Measurements from ENCODE around the gene EBI3.

EBI3 gene

GRCh38 chr19:4196009-4196408 is 33.3 kb upstream of the EBI3 start:
- H3K4me3 ChIP-seq (ENCODE audit: low read depth, low read length), result no peak overlapping the region
- TF ChIP-seq CTCF (IDR thresholded peaks at IDR 0.05; ENCODE audit: low read depth, low read length), result no peak
- no peak for DNase-seq (ENCODE audit: low read depth, low spot score)
- in situ Hi-C loops (cut with HindIII; ENCODE audit: low sequenced_read_pairs), result no loop called here

- H3K4me3 ChIP-seq (ENCODE audit: low read depth, low read length), result no peak overlapping the region
- TF ChIP-seq CTCF (IDR thresholded peaks at IDR 0.05; ENCODE audit: low read depth, low read length), result no peak
- in situ Hi-C loops (cut with HindIII; ENCODE audit: low sequenced_read_pairs), result no loop called here
- no peak for DNase-seq (ENCODE audit: low read depth, low spot score)
These were observed 32.7 kb upstream of the EBI3 start for GRCh38 chr19:4196587-4197148.

- TF ChIP-seq CTCF (IDR thresholded peaks at IDR 0.05; ENCODE audit: low read depth, low read length), result no peak
- H3K4me3 ChIP-seq (ENCODE audit: low read depth, low read length), result no peak overlapping the region
- DNase-seq (ENCODE audit: low read depth, low spot score), result no peak
- in situ Hi-C loops (cut with HindIII; ENCODE audit: low sequenced_read_pairs), result no loop called here
These were observed 32.1 kb upstream of the EBI3 start for GRCh38 chr19:4197228-4197624.

- H3K4me3 ChIP-seq (ENCODE audit: low read depth, low read length), result no peak overlapping the region
- no peak for DNase-seq (ENCODE audit: low read depth, low spot score)
- in situ Hi-C loops (cut with HindIII; ENCODE audit: low sequenced_read_pairs), result no loop called here
- no peak for TF ChIP-seq CTCF (IDR thresholded peaks at IDR 0.05; ENCODE audit: low read depth, low read length)
These were observed 31.5 kb upstream of the EBI3 start for GRCh38 chr19:4197625-4198466.

GRCh38 chr19:4198467-4199126 is 30.7 kb upstream of the EBI3 start:
- TF ChIP-seq CTCF (IDR thresholded peaks at IDR 0.05; ENCODE audit: low read depth, low read length), result no peak
- in situ Hi-C loops (cut with HindIII; ENCODE audit: low sequenced_read_pairs), result no loop called here
- no peak overlapping the region for H3K4me3 ChIP-seq (ENCODE audit: low read depth, low read length)
- no peak for DNase-seq (ENCODE audit: low read depth, low spot score)

- no peak overlapping the region for H3K4me3 ChIP-seq (ENCODE audit: low read depth, low read length)
- in situ Hi-C loops (cut with HindIII; ENCODE audit: low sequenced_read_pairs), result no loop called here
- no peak for TF ChIP-seq CTCF (IDR thresholded peaks at IDR 0.05; ENCODE audit: low read depth, low read length)
These were observed 29.5 kb upstream of the EBI3 start for GRCh38 chr19:4199699-4200293.

More at GRCh38 chr19:4199699-4200293, 29.5 kb upstream of the EBI3 start:
- DNase-seq (ENCODE audit: low read depth, low spot score), result no peak
